HFF-Myc (cell line): ENCODE measurements around the gene CD9.

Source experiments
- DNase-seq: peaks from one replicate; pipeline ENCODE4 v3.0.0-alpha.2; 2011; ENCODE audit warnings: low read depth; ENCODE audit errors: extremely low read depth
- H3K4me3 ChIP-seq: replicated peaks from 2 replicates; pipeline ENCODE4 v1.5.1; 2011; ENCODE audit warnings: low read depth, mild to moderate bottlenecking, control low read depth, low read length
- CTCF ChIP-seq: IDR thresholded peaks from 2 replicates; pipeline ENCODE4 v1.5.1; 2012; ENCODE audit warnings: mild to moderate bottlenecking, low read depth, low read length, control low read depth; ENCODE audit errors: missing control alignments

The CD9 gene

GRCh38 chr12:6274231-6275221 is 74.3 kb downstream of the CD9 start:
- no peak overlapping the region for H3K4me3 ChIP-seq
- no peak for DNase-seq
- no peak for TF ChIP-seq CTCF

- DNase-seq = no peak
Measured at GRCh38 chr12:6275928-6276887, 76.0 kb downstream of the CD9 start.

GRCh38 chr12:6276956-6277620 is 76.9 kb downstream of the CD9 start:
- no peak for DNase-seq
- H3K4me3 ChIP-seq = no peak overlapping the region
- TF ChIP-seq CTCF = no peak

More at GRCh38 chr12:6275928-6276887, 76.0 kb downstream of the CD9 start:
- TF ChIP-seq CTCF = no peak
- H3K4me3 ChIP-seq = no peak overlapping the region

GRCh38 chr12:6277982-6278438 is 77.8 kb downstream of the CD9 start:
- no peak for TF ChIP-seq CTCF
- DNase-seq = no peak
- H3K4me3 ChIP-seq = peak overlapping the region; percentile 34

- peak overlapping the region; percentile 34 for H3K4me3 ChIP-seq
- peak; percentile 52 for TF ChIP-seq CTCF
- no peak for DNase-seq
Measured at GRCh38 chr12:6278439-6279255, 78.4 kb downstream of the CD9 start.
